Measurements from ENCODE around the gene PPP4R4.

GRCh38 chr14:94126800-94127199 lies 47.3 kb upstream of the PPP4R4 start:
- TF ChIP-seq EZH2phosphoT487 (IDR thresholded peaks at IDR 0.05; ENCODE audit: insufficient read depth, low read depth) (no peak), EZH2 (IDR thresholded peaks at IDR 0.05; ENCODE audit: insufficient read depth, poor library complexity, severe bottlenecking) (no peak)

All from GM23248 (cell line).